Measurements from ENCODE around the gene ATP1A3. TPM values are rescaled to one million over a fixed set of nuclear protein-coding genes. Genes with fewer than 3 reads are reported as not detected.

The ATP1A3 gene
- total RNA-seq, 4 donors from 2014 or later, result 0.19 to 0.42 TPM; not detected in 2

DNA sequence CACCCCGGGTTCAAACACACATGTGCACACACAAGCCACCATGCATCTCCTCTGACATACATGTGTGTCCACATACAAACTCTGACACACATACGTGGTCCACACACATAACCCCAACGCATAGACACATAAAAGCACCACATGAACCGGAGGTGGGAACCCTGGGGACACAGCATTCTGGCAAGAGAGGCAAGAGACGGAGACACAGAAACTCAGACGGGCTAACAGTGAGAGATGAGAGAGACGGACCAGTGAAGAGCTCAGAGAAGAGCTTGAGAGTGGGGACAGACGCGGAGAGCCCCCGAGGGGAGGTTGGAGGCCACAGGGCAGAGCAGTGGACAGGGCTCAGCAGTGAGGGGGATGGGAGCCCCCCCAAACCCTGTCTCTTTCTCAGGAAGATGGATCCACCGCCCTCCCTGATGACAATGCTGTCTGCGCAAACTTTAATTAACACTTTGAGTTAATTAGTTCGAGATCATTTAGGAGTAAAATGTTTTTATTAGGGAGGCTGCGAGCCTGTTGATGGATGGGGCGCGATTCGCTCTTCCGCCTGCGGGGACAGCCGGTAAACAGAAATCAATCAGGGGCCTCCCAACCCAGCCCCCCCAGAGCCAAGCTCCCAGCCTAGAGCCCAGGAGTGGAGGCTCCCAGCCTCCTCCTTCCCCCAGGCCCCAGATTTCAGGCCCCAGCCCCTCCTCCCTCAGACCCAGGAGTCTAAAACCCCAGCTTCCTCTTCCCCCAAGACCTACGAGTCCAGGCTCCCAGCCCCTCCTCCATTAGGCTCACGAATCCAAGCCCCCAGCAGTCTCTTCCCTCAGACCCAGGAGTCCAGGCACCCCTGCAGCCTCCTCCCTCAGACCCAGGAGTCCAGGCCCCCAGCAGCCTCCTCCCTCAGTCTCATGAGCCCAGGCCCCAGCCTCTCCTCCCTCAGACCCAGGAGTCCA lies 56.2 kb downstream of the ATP1A3 start:
- WGBS, 2 donors, result 36 to 45% methylated on average over 15 to 22 of the region's 22 CpGs
- Histone ChIP-seq H3K4me1 (peaks cover 7 to 37% (median 18%) of the 10 kb centered on the region in 3 donors), H3K36me3 (no peaks in the 10 kb centered on the region), H3K27ac (no peak overlapping the region), H3K9me3 (no peaks in the 10 kb centered on the region), H3K27me3 (peaks cover 6 to 98% (median 17%) of the 10 kb centered on the region in 4 donors), H3K4me3 (no peak overlapping the region)
- intact Hi-C loops (cut with DNase I), result no loop called here
- DNase-seq, result no peak
- TF ChIP-seq CTCF (IDR thresholded peaks at IDR 0.05) (peak in 1 of 6 experiments; percentile 4), POLR2A (IDR thresholded peaks at IDR 0.05) (no peak)

GRCh38 chr19:41936961-41937360 lies 57.1 kb downstream of the ATP1A3 start:
- WGBS, 2 donors, result 61% methylated on average over 14 of the region's 15 CpGs; no CpG with 5 or more reads in 1 of the 2 donors

GRCh38 chr19:41936416-41936850 lies 57.6 kb downstream of the ATP1A3 start:
- WGBS, 2 donors, result 50 to 62% methylated on average over 7 to 8 of the region's 8 CpGs
- Histone ChIP-seq H3K9me3 (no peaks in the 10 kb centered on the region), H3K36me3 (no peaks in the 10 kb centered on the region), H3K4me1 (peaks cover 7 to 37% (median 18%) of the 10 kb centered on the region in 3 donors), H3K27me3 (peaks cover 16 to 100% (median 26%) of the 10 kb centered on the region in 4 donors), H3K27ac (no peak overlapping the region), H3K4me3 (no peak overlapping the region)
- DNase-seq, result no peak
- intact Hi-C loops (cut with DNase I), result no loop called here
- TF ChIP-seq CTCF (IDR thresholded peaks at IDR 0.05), result no peak
- TF ChIP-seq POLR2A (IDR thresholded peaks at IDR 0.05), result no peak

More at GRCh38 chr19:41936961-41937360, 57.1 kb downstream of the ATP1A3 start:
- TF ChIP-seq POLR2A (IDR thresholded peaks at IDR 0.05) (no peak), CTCF (IDR thresholded peaks at IDR 0.05) (no peak)
- DNase-seq, result no peak
- intact Hi-C loops (cut with DNase I), result no loop called here
- Histone ChIP-seq H3K9me3 (no peaks in the 10 kb centered on the region), H3K4me3 (no peak overlapping the region), H3K27ac (no peak overlapping the region), H3K36me3 (no peaks in the 10 kb centered on the region), H3K27me3 (peaks cover 12 to 100% (median 23%) of the 10 kb centered on the region in 4 donors), H3K4me1 (peaks cover 7 to 37% (median 18%) of the 10 kb centered on the region in 3 donors)

GRCh38 chr19:41935760-41936415 lies 58.1 kb downstream of the ATP1A3 start:
- Histone ChIP-seq H3K4me1 (peaks cover 6 to 34% (median 18%) of the 10 kb centered on the region in 3 donors), H3K27ac (no peak overlapping the region), H3K4me3 (no peak overlapping the region), H3K36me3 (no peaks in the 10 kb centered on the region), H3K9me3 (no peaks in the 10 kb centered on the region), H3K27me3 (peaks cover 16 to 100% (median 28%) of the 10 kb centered on the region in 4 donors)
- TF ChIP-seq POLR2A (IDR thresholded peaks at IDR 0.05), result no peak
- no peak for TF ChIP-seq CTCF (IDR thresholded peaks at IDR 0.05)
- no peak for DNase-seq
- WGBS, 2 donors, result 12 to 30% methylated on average over 8 to 18 of the region's 26 CpGs
- intact Hi-C loops (cut with DNase I), result no loop called here
